EH (cell line): Measurements from ENCODE around the gene PMF1.
"Not testable (repeated sequence)": the region's sequence is repeated elsewhere in the genome, so short reads cannot be mapped to it uniquely, and the experiment has no call there.

Source experiments
- DNase-seq: peaks from one replicate; pipeline ENCODE4 v3.0.0-alpha.2; 2015; ENCODE audit warnings: low read depth

The PMF1 gene, protein sequence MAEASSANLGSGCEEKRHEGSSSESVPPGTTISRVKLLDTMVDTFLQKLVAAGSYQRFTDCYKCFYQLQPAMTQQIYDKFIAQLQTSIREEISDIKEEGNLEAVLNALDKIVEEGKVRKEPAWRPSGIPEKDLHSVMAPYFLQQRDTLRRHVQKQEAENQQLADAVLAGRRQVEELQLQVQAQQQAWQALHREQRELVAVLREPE

DNA sequence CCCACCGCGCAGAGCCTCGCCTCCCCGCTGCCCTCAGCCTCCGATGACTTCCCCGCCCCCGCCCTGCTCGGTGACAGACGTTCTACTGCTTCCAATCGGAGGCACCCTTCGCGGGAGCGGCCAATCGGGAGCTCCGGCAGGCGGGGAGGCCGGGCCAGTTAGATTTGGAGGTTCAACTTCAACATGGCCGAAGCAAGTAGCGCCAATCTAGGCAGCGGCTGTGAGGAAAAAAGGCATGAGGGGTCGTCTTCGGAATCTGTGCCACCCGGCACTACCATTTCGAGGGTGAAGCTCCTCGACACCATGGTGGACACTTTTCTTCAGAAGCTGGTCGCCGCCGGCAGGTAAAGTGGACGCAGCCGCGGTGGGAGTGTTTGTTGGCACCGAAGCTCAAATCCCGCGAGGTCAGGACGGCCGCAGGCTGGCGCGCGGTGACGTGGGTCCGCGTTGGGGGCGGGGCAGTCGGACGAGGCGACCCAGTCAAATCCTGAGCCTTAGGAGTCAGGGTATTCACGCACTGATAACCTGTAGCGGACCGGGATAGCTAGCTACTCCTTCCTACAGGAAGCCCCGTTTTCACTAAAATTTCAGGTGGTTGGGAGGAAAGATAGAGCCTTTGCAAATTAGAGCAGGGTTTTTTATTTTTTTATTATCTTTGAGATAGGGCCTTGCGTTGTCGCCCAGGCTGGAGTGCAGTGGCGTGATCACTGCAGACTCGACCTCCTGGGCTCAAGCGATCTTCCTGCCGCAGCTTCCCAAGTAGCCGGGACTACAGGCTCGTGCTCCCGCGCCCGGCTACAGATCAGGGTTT, at the start of gene PMF1:
Gene PMF1, plus strand, starts transcription at position 175 of the 811 bp plus-strand sequence. Its CDS starts 9 bp downstream, at position 184.
- DNase-seq: peak; percentile 97

DNA sequence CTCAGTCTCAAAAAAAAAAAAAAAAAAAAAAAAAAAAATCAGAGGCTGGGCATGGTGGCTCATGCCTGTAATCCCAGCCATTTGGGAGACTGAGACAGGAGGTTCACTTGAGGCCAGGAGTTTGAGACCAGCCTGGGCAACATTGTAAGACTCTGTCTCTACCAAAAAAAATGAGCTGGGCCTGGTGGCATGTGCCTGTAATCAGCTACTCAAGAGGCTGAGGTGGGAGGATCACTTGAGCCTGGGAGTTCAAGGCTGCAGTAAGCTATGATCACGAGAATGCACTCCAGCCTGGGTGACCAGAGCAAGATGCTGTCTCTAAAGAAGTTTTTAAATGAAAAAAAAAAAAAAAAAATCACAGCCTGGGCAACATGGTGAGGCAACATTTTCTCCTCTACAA, 49.1 kb upstream of the PMF1 start:
- DNase-seq: no peak

DNA sequence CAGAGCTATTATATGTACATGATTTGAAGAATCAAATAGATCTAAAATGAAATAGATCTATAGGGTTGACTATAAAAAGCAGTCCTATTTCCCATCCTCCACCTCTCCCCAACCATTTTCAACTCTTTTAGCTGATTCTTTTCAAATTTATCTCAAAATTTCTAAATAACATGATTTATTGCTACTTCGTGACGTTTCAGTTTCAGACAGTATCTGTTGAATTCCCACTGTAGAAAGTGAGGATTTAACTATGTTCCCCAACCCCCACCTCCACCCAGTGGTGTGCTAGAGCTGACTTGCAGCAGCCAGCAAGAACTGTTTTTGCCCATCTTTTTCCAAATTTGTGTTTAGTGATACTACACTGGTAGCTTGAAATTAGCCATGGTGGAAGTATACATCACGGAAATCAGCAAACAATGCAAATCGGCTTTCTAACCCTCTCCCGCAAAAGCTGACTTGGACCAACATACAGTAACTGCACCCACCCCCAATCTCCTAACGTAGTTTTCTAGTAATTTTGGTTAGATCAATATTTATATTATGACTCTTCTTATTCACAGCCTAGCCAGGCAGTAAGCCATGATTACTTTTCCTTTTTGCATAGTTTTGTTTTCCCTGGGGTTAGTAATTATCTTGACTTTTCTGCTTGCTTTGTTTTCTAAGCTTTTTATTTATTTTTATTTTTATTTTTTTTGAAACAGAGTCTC, 48.5 kb upstream of the PMF1 start:
- no peak for DNase-seq

- no peak for DNase-seq
These were observed 47.7 kb upstream of the PMF1 start for GRCh38 chr1:156165083-156165482.

DNA sequence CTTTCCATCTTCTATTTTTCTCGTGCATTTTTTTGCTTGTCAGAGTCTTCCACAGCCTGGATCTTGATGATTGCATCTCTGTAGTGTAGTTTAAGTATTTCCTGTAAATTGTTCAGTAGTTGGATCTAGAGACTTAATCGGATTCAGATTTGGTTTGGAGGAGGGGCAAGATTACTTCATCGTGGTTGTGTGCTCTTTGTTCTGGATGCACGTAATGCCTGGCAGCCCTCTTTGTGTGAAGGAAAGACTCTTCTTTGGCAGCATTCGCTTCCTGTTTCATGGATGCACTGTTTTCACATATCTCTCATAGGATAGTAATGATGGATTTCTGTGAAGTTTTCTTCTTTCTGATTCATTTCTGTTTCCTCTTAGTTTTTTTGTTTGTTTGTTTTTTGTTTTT, 45.3 kb upstream of the PMF1 start:
- DNase-seq: peak; percentile 58

DNA sequence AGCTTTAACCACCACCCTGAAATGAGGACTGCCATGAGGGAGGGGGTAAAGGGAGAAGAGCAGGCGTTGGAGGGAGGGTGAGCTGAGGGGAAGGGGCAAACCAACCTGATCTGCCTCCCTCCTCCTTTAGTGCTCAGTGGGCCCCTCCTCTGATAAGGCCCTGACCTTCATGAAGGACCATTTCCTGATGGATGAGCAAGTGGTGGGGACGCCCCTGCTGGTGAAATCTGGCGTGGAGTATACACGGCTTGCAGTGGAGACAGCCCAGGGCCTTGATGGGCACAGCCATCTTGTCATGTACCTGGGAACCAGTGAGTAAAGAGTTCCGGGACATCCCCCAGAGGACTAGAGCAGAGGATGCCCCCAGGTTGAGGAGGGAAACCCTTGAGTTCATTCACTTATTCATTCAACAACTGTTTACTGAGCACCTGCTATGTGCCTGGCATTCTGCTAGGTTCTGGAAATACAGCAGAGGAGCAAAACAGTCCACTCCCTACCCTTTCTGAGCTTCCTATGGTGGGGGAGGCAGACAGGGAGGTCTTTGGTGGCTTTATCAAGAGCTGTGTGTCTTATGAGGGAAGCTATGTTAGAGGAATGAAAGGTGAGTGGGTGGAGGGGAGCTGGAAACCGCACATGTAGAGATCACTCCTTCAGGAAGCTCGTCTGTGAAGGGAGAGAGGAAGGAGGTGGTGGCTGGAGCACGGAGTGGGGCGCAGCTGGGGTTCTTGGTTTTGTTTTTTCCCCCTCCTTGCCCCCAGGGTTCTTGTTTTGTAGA, 39.9 kb upstream of the PMF1 start:
- DNase-seq: no peak

DNA sequence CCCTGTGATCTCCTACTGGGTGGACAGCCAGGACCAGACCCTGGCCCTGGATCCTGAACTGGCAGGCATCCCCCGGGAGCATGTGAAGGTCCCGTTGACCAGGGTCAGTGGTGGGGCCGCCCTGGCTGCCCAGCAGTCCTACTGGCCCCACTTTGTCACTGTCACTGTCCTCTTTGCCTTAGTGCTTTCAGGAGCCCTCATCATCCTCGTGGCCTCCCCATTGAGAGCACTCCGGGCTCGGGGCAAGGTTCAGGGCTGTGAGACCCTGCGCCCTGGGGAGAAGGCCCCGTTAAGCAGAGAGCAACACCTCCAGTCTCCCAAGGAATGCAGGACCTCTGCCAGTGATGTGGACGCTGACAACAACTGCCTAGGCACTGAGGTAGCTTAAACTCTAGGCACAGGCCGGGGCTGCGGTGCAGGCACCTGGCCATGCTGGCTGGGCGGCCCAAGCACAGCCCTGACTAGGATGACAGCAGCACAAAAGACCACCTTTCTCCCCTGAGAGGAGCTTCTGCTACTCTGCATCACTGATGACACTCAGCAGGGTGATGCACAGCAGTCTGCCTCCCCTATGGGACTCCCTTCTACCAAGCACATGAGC, 36.1 kb upstream of the PMF1 start:
- DNase-seq: no peak

DNA sequence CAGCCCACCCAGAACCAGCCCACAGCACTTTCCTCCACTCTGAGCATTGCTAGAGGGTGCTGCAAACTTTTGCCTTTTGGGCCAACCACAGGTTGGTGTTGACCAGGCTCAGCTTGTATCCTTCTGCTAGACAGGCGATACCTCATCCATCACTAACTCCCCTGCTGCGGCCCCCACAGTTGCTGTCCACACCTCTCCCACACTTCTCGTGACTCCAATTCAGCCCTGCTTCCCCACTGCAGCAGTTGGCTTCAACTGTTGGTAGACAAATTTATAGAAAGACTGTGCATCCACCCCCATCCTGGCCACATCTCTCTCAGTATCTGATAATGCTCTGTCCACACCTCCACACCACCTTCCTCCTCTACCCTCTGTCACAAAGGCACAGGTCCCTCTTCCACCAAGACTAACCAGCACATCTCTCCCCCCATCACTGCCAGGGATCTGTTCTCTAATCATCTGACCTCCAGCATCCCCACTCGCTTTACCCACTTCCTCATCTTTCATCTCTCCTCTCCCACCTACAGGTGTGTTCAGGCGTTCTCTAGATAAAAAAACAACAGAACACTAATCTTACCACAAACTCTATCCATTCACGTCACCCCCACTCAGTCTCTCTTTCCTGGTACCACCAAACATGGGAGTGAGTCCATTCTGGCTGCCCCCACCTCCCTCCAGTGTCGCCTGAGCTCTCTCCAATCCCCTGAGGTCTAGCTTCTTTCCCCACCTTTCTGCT, 34.7 kb upstream of the PMF1 start:
- no peak for DNase-seq

DNA sequence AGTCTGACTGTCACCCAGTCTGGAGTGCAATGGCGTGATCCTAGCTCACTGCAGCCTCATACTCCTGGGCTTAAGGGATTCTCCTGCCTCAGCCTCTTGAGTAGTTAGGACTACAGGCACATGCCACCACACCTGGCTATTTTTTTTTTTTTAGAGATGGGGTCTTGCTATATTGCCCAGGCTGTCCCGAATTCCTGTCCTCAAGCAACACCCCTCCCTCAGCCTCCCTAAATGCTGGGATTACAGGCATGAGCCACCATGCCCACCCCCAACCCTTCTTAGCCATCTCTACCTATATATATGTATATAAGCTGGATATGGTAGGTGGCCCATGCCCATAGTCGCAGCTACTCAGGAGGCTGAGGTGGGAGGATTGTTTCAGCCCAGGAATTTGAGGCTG, 32.3 kb upstream of the PMF1 start:
- no peak for DNase-seq

GRCh38 chr1:156181391-156181924, 31.3 kb upstream of the PMF1 start:
- DNase-seq: not testable (repeated sequence)

DNA sequence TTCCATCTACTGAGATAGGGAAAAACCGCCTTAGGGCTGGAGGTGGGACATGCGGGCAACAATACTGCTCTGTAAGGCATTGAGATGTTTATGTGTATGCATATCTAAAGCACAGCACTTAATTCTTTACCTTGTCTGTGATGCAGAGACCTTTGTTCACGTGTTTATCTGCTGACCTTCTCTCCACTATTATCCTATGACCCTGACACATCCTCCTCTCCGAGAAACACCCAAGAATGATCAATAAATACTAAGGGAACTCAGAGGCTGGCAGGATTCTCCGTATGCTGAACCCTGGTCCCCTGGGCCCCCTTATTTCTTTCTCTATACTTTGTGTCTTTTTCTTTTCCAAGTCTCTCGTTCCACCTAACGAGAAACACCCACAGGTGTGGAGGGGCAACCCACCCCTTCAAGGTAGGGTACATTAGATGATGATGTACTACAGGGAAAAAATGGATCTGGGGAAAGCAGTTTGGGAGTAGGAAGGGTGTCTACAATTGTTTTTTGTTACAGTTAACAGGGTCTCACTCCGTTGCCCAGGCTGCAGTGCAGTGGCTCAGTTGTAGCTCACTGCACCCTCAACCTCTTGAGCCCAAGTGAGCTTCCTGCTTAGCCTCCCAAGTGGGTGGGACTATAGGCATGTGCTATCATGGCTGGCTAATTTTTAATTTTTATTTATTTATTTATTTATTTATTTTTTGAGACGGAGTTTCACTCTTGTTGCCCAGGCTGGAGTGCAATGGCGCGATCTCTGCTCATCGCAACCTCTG, 30.6 kb upstream of the PMF1 start:
- not testable (repeated sequence) for DNase-seq

DNA sequence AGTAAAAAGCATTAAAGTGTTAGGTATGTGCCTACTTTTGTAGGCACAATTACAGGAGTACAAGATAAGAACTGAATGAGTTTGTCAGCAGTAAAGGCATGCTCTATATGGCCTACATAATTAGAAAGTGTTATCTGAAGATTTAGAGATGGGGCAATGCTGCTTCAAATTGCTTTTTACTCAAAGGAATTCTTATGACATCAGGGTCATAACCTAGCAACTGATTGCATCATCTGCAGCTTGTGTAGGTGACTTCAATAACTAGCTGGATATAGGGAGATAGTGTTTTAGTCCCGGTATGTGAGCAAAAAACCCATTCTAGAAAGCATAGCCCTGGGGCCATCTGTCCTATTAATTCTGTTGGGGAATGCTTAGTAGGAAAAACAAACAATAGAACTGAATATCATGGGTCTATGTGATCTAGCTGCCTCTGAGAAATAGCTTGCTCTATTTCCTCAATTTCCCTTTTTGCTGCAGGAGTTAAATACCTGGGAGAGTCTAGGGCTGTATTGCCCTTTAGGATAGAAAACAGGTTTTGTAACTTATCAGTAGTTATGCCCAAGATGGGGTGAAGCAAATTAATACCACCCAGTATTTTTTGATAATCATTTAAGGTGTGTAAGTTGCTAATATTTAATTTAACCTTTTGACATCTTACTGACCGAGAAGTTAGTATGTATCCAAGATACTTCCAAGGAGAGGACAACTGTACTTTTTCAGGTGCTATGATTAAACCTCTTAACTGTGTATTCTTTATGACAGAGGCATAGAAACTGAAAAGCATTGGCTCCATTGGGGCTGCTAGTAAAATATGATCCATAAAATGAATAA, 26.2 kb upstream of the PMF1 start:
- not testable (repeated sequence) for DNase-seq

DNA sequence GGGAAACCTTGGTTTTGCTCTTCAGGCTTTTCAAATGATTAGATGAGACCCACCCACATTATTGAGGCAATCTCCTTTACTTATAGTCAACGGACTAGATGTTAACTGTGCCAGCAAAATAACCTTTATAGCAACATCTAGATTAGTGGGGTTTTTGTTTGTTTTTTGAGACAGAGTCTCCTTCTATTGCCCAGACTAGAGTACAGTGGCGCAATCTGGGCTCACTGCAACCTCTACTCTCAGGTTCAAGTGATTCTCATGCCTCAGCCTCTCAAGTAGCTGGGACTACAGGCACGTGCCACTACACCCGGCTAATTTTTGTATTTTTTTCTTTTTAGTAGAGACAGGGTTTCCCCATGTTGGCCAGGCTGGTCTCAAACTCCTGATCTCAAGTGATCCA, 22.5 kb upstream of the PMF1 start:
- not testable (repeated sequence) for DNase-seq

DNA sequence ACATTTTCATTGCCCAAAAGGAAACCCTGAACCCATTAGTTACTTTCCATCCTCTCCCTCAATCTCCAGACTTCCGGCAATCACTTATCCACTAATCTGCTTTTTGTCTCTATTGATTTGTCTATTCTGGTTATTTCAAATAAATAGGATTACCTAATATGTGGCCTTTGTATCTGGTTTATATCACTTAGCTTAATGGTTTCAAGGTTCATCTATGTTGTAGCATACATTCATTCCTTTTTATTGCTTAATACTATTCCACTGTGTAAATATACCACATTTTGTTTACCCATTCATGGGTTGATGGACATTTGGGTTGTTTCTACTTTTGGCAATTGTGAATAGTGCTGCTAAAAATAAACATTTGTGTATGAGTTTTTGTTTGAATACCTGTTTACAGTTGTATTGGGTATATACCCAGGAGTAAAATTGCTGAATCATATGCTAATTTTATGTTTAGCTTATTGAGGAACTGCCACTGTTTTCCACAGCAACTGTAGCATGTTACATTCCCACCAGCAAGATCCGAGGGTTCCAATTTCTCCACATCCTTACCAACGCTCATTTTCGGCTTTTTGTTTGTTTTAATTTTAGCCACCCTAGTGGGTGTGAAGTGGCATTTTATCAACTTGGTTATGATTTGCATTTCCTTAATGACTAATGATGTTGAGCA, 21.4 kb upstream of the PMF1 start:
- DNase-seq: no peak

DNA sequence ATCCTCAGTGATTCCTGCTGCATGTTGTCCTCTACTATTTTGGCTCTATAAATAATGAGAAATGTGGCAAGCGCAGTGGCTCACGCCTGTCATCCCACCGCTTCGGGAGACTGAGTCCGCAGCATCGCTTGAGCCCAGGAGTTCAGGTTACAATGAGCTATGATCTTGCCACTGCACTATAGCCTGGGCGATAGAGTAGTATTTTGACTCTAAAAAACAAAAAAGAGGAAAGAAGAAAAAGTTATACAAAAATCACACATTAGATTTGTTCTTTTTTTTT, 19.7 kb upstream of the PMF1 start:
- DNase-seq: no peak

DNA sequence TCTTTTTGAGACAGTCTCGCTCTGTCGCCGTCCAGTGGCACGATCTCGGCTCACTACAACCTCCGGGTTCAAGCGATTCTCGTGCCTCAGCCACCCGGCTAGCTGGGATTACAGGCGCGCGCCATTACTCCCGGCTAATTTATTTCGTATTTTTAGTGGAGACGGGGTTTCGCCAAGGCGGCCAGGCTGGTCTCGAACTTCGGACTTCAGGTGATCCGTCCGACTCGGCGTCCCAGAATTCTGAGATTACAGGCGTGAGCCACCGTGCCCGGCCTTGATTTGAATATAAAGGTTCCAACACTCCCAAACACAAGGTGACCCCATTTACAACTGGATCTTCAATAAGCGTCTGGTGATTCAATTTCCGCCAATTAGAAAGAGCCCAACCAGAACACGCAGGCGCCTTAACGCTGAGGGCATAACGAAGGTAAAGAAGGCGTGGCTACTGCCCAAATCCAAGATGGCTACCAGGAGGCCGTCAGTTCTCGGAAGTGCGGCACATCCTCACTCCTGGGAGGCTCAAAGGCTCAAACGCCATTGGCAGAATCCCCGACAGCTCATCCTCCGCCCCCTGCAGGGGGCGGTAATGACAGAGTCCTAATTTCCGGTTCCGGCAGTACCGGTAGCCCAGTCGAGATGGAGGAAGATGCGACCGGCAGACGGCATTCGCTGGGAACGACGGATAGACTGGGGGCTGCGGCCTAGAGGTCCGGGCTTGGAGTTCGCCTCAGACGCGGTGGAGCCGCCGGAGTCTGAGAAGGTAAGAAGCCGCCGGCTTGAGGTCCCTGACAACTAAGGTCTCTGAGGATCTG, 19.1 kb upstream of the PMF1 start, which contains the start of gene SLC25A44:
Gene SLC25A44, plus strand, starts transcription at position 617 of the 812 bp plus-strand sequence. CDS start 5,744 bp downstream, outside the sequence.
- peak; percentile 100 for DNase-seq

- no peak for DNase-seq
These were observed 18.5 kb upstream of the PMF1 start for GRCh38 chr1:156194300-156194652.

DNA sequence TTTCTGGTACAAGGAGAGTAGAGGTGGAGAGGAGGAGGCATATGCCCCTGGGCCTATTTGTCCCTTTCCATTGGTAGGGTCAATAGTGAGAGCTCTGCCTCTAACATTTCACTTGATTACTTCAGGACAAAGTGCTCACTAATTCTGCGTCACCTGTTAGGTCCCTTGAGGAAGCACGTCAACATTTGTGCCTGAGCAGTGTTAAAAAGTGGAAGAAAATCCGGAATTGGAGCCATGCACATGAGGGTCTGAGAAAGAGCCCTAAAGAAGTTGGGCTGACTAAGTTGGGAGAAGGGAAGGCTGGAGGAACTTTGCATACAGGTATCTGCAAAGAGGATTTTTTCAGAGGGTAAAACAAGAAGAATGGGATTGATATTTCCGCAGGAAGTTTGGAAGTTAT, 17.0 kb upstream of the PMF1 start:
- no peak for DNase-seq
